ENCODE data around the gene UBTF. TPM values are rescaled to one million over a fixed set of nuclear protein-coding genes. Genes with fewer than 3 reads are reported as not detected.

Gene UBTF
- total and polyA plus RNA-seq, 2 of the 4 experiments (the other 2 are of a cell fraction), result 29.7 to 42.1 TPM

- no peak overlapping the region for H3K4me2 ChIP-seq (ENCODE audit: low read depth, low read length)
- no peaks in the 10 kb centered on the region for H3K9me1 ChIP-seq (ENCODE audit: insufficient read depth, low read length)
- H3K27me3 ChIP-seq (ENCODE audit: control insufficient read depth, insufficient read depth, low read length), result peaks cover 55% of the 10 kb centered on the region
- no peaks in the 10 kb centered on the region for H3K9me3 ChIP-seq (ENCODE audit: control insufficient read depth, insufficient read depth, low read length)
- no peak overlapping the region for H3K4me3 ChIP-seq (ENCODE audit: insufficient read depth, low read depth, low read length)
- H2AK9ac ChIP-seq (replicated peaks; ENCODE audit: low read depth, low read length, poor library complexity), result no peak overlapping the region
- H3K79me1 ChIP-seq (ENCODE audit: low read depth in 1 of 2, low read length in 2 of 2), result no peaks in the 10 kb centered on the region
- no peak overlapping the region for H4K91ac ChIP-seq (ENCODE audit: insufficient read depth, low read depth, low read length)
- no peak for TF ChIP-seq SMC3 (IDR thresholded peaks at IDR 0.05; ENCODE audit: low read depth, low read length)
- no peak for TF ChIP-seq MAFK (IDR thresholded peaks at IDR 0.05; ENCODE audit: low read depth, low read length)
- no peak for TF ChIP-seq RCOR1 (IDR thresholded peaks at IDR 0.05; ENCODE audit: insufficient replicate concordance, low read length)
- no peak for TF ChIP-seq FOS (IDR thresholded peaks at IDR 0.05; ENCODE audit: low read depth, low read length)
- TF ChIP-seq RFX5 (IDR thresholded peaks at IDR 0.05; ENCODE audit: low read depth, low read length), result no peak
- TF ChIP-seq BHLHE40 (IDR thresholded peaks at IDR 0.05; ENCODE audit: low read depth, low read length), result no peak
- TF ChIP-seq USF2 (IDR thresholded peaks at IDR 0.05; ENCODE audit: low read depth, low read length), result no peak
- no peak for TF ChIP-seq CEBPB (IDR thresholded peaks at IDR 0.05; ENCODE audit: low read depth, low read length)
- TF ChIP-seq MAZ (IDR thresholded peaks at IDR 0.05; ENCODE audit: borderline replicate concordance, low read depth, low read length), result no peak
- no peak for TF ChIP-seq RAD21 (IDR thresholded peaks at IDR 0.05; ENCODE audit: low read length)
- no peak for TF ChIP-seq ELK1 (IDR thresholded peaks at IDR 0.05; ENCODE audit: borderline replicate concordance, low read depth, low read length)
- no peak for TF ChIP-seq POLR2A (IDR thresholded peaks at IDR 0.05; ENCODE audit: low read depth, low read length)
- no peak for TF ChIP-seq NFE2L2 (IDR thresholded peaks at IDR 0.05; ENCODE audit: low read depth, low read length)
- no peak for TF ChIP-seq MXI1 (IDR thresholded peaks at IDR 0.05; ENCODE audit: borderline replicate concordance, low read depth, low read length)
- TF ChIP-seq CTCF (conservative IDR thresholded peaks at IDR 0.05; ENCODE audit: low read depth, low read length), result no peak
- TF ChIP-seq CHD1 (IDR thresholded peaks at IDR 0.05; ENCODE audit: low read depth, low read length), result no peak
- no peak overlapping the region for H2BK15ac ChIP-seq (ENCODE audit: low read depth, low read length)
- WGBS, 2 experiments (ENCODE audit: extremely low coverage in 2 of 2, insufficient read length in 1 of 2), result 80% methylated on average over 6 of the region's 7 CpGs; no CpG with 5 or more reads in 1 of the 2 experiments
- no peak overlapping the region for H4K8ac ChIP-seq (ENCODE audit: low read depth in 2 of 2, low read length in 2 of 2)
- dilution Hi-C loops (cut with HindIII; ENCODE audit: low sequenced_read_pairs, unreplicated experiment) (no loop called here), in situ Hi-C loops (cut with MboI; ENCODE audit: low sequenced_read_pairs) (no loop called here), intact Hi-C loops (cut with micrococcal nuclease) (no loop called here)
- no peak overlapping the region for H2BK120ac ChIP-seq (ENCODE audit: low read depth, low read length)
- H3K18ac ChIP-seq (ENCODE audit: low read depth, low read length), result no peak overlapping the region
- DNase-seq (no peak), ATAC-seq (ENCODE audit: low read depth) (no peak)
- POLR2A ChIA-PET (ENCODE audit: unreplicated experiment), result no interaction called here
- CTCF ChIA-PET, result no interaction called here
- BruUV-seq (replicated peaks), result no TSS peak
- no peaks in the 10 kb centered on the region for H3K4me1 ChIP-seq (ENCODE audit: control insufficient read depth, insufficient read depth, low read length)
- no peaks in the 10 kb centered on the region for H3K36me3 ChIP-seq (ENCODE audit: control insufficient read depth, insufficient read depth, low read length)
- no peak overlapping the region for H3K9ac ChIP-seq (ENCODE audit: low read depth, low read length)
- H3K4ac ChIP-seq (ENCODE audit: low read depth, low read length), result no peak overlapping the region
- H4K5ac ChIP-seq (ENCODE audit: low read depth, low read length), result no peak overlapping the region
- no peak overlapping the region for H3K14ac ChIP-seq (replicated peaks; ENCODE audit: low read depth, low read length)
- H2BK5ac ChIP-seq (ENCODE audit: low read depth, low read length, poor library complexity, severe bottlenecking), result no peak overlapping the region
- H2AFZ ChIP-seq (replicated peaks; ENCODE audit: low read length, poor library complexity), result no peak overlapping the region
- H4K20me1 ChIP-seq (ENCODE audit: insufficient read depth, low read length), result no peaks in the 10 kb centered on the region
- H3K23ac ChIP-seq (ENCODE audit: low read depth, low read length), result no peak overlapping the region
- no peak overlapping the region for H2BK20ac ChIP-seq (ENCODE audit: low read depth, low read length)
- H3K56ac ChIP-seq (ENCODE audit: extremely low read depth, insufficient read depth, low read length), result no peak overlapping the region
- H2AK5ac ChIP-seq (ENCODE audit: low read depth, low read length), result no peak overlapping the region
- no peak overlapping the region for H3K27ac ChIP-seq (ENCODE audit: insufficient read depth, low read length)
Measured at GRCh38 chr17:44263345-44263902, 43.9 kb upstream of the UBTF start.

Measured in IMR-90 (cell line).